Right ventricle myocardium superior (tissue), 1 donor: ENCODE results near the gene MAP4K5. TPM values are rescaled to one million over a fixed set of nuclear protein-coding genes. Genes with fewer than 3 reads are reported as not detected.

Experiments
- ATAC-seq: fragments of 200-7000 bp; cut with Tn5 transposase; one replicate; pipeline ENCODE4 v1.9.1; 2020; ENCODE audit warnings: mild to moderate bottlenecking; ENCODE audit not compliant: poor library complexity
- DNase-seq: peaks from one replicate; pipeline ENCODE4 v3.0.0-alpha.2; 2020
- intact Hi-C: fragments of 100-400 bp; cut with DNase I; formaldehyde crosslinking; loops from one replicate; pipeline ENCODE4 v1.11.2; 2022
- total RNA-seq: library from RNA; stranded (reverse); fragmentation: NEBNext Ultra II Directional; extraction: Animal tissue kit (Norgen Biotek cat#: 25700); gene quantifications from one replicate; pipeline ENCODE4 v1.2.1, GENCODE V29; 2021
- donor health status: DM: no; HTN: yes; CAD: no; lungs with severe emphysema.

Gene MAP4K5
- total RNA-seq, 1 donor from 2014 or later: 13.9 TPM

DNA sequence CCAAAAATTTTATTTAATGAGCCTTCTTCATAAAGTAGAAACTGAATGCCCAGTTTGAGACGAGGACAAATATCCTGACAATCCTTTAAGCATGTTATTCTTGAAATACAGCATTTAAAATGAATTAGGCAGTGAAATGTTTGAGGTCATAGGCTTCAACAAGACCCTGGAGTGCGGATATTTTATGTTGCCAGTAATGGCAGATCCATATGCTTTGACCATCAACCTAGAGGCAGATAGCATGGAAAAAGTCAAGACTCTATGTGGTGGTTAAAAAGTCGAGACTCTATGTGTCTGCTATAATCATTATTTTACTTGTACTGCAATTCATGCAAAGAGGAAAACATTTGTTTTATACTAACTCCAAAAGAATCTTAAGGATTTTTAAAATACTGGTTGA is 2.0 kb upstream of the MAP4K5 start:
- intact Hi-C loops: no loop called here
- no peak for ATAC-seq
- no peak for DNase-seq

DNA sequence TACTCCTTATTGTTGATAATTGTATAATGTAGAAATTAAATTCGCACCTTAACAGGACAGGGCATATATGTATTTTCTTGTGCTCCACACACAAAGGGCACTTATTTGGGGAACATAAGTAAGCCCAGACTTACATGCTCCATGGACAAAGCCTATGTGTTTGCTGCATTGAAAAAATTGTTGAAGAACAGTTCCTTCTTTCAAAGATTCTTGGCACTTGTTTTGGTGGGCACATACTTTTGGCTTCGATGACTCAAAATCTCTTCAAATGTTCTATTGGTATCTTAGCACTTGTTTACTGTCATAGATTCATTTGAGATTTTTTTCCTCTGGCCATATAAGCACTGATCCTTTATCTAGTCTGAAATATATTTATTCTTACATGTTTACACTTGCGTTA is 1.4 kb upstream of the MAP4K5 start:
- intact Hi-C loops: loop anchor here (2.0 kb wide), 1 partner anchor 221 kb away; the partner anchor contains the start of genes DMAC2L and L2HGDH
- ATAC-seq (no peak), DNase-seq (no peak)

DNA sequence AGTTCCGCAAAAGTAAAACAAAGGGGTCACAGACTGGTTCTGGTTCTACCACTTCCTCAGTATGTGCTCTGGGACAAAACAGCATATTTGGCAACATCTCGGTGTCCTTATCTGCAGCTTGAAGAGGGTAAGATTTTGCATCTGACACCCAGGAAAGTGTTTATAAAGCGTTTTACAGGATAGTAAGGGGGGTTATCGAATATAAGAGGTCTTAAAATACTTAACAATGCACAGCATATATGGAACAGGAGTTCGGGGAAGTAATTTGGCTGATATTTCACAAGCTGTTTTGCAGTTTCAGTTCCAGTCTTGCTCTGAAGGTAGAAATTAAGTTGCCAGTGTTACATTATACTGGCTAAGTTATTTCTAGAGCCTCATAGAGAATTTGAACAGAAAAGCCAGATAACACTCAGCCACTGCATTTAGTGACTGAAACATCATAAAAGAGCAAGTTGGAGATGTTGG is 904 bp upstream of the MAP4K5 start:
- intact Hi-C loops: loop anchor here (2.0 kb wide), 1 partner anchor 220 kb away; the partner anchor contains the start of genes DMAC2L and L2HGDH
- ATAC-seq (no peak), DNase-seq (no peak)

GRCh38 chr14:50531595-50532501 is 521 bp downstream of the MAP4K5 start:
- intact Hi-C loops: loop anchor here (2.0 kb wide), 1 partner anchor 219 kb away; the partner anchor contains the start of genes DMAC2L and L2HGDH
- ATAC-seq (peak; percentile 60), DNase-seq (peak; percentile 70)

DNA sequence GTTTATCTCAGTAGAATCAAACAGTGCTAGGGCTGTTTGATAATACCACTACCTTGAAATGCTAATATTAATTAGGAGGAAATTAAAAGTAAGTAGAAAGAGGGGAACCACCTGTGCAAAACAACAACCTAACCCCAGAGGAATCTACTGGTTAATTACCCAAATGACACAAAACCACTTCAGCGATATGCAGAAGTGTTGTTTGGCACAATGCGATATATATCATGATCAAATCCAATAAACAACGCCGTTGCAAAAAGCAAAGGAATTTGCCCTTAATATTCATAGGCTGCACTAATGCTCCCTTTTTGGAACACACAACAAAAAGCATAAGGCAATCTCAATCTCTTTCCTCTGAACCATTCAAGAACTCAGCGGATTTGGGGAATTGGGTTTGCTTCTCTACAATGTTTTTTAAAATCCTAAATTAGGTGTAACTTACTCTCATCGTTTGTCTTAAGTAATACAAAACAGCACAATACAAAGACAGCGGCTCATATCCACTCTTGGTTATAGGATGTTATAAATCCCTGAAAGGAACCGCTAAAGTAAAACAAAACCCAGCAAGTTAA is 1.5 kb downstream of the MAP4K5 start:
- intact Hi-C loops: no loop called here
- ATAC-seq (no peak), DNase-seq (no peak)

GRCh38 chr14:50530358-50530757 is 2.0 kb downstream of the MAP4K5 start:
- DNase-seq (no peak), ATAC-seq (no peak)
- intact Hi-C loops: no loop called here

- intact Hi-C loops: no loop called here
- no peak for ATAC-seq
These were observed 2.8 kb downstream of the MAP4K5 start for GRCh38 chr14:50529288-50530179.

GRCh38 chr14:50528000-50528399 is 4.4 kb downstream of the MAP4K5 start:
- intact Hi-C loops: no loop called here
- ATAC-seq (no peak), DNase-seq (no peak)

More at GRCh38 chr14:50529288-50530179, 2.8 kb downstream of the MAP4K5 start:
- no peak for DNase-seq

GRCh38 chr14:50524731-50525515 is 7.4 kb downstream of the MAP4K5 start:
- DNase-seq (no peak), ATAC-seq (no peak)
- intact Hi-C loops: no loop called here

DNA sequence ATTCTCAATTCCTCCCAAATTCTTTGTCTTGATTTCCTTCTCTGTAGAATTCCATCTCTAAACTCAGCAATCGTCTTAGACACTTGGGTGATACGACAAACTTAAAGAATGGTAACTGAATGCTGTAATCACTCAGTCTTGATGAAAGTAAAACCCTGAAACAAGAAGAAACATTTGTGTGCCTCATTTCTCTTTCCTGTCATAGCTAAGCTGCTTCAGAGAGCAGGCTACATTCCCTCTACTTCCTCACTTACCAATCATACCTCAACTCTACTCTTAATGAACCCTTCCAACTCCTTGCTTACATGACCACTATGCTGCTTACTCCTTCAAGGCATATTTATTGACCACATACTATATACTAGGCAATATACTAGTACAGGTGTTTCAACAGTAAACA is 8.3 kb downstream of the MAP4K5 start:
- ATAC-seq (no peak), DNase-seq (no peak)
- intact Hi-C loops: no loop called here

GRCh38 chr14:50523271-50524041 is 8.9 kb downstream of the MAP4K5 start:
- DNase-seq (no peak), ATAC-seq (no peak)
- intact Hi-C loops: no loop called here

GRCh38 chr14:50521912-50522341 is 10.4 kb downstream of the MAP4K5 start:
- DNase-seq: no peak
- intact Hi-C loops: no loop called here
- ATAC-seq: no peak

DNA sequence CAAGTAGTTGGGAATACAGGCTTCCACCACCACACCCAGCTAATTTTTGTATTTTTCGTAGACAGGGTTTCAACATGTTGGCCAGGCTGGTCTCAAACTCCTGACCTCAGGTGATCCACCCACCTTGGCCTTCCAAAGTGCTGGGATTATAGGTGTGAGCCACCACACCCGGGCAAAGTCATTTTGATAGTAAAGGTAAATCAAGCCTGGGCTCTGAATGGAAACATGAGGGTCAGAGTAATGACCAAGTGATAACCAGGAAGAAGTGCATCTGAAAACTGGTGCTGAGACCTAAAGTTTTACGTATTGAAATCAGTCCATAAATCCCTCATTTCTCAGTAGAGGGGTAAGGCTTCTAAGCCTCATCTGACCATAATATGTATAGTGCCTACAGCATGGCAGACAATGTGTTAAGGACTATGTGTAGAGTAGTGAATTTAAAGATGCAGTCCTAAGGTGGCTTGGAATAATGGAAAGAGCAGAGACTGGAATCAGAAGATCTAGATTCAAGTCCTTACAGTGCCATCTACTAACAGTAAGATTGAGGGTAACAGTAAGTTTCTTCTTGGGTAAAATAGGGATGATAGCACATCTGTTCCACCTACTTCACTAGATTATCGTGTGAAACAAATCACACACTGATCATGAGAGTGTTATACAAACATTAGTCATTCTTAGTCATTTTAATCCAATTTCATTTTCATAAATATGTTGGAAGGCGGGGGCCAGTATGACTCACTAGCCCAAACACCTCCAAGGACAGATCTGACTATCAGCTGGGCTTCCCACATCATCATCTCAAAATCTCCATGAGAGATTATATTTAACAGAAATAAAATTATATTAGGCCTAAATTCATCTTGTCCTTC is 11.2 kb downstream of the MAP4K5 start:
- intact Hi-C loops: no loop called here
- DNase-seq (no peak), ATAC-seq (no peak)

GRCh38 chr14:50516091-50516490 is 16.3 kb downstream of the MAP4K5 start:
- ATAC-seq: no peak
- DNase-seq: no peak
- intact Hi-C loops: no loop called here

- DNase-seq (no peak), ATAC-seq (no peak)
- intact Hi-C loops: no loop called here
These were observed 19.9 kb downstream of the MAP4K5 start for GRCh38 chr14:50512463-50512862.

GRCh38 chr14:50510157-50510556 is 22.2 kb downstream of the MAP4K5 start:
- intact Hi-C loops: no loop called here
- no peak for ATAC-seq
- DNase-seq: no peak
